HepG2 (cell line): Measurements from ENCODE around the gene MPG. TPM values are rescaled to one million over a fixed set of nuclear protein-coding genes. Genes with fewer than 3 reads are reported as not detected.

Experiments used
- AGO2 ChIP-seq: fragments of 200-400 bp; formaldehyde crosslinking; optimal IDR thresholded peaks from 2 replicates; pipeline ENCODE3; 2017; ENCODE audit warnings: mild to moderate bottlenecking, low read depth, low read length, moderate library complexity
- ATF1 ChIP-seq: IDR thresholded peaks from 2 replicates; pipeline ENCODE4 v1.6.1; 2016; ENCODE audit warnings: mild to moderate bottlenecking, control low read depth
- CEBPG ChIP-seq: IDR thresholded peaks from 2 replicates; pipeline ENCODE4 v1.6.1; 2016
- GATAD1 ChIP-seq: IDR thresholded peaks from 2 replicates; pipeline ENCODE4 v1.6.1; 2016; ENCODE audit warnings: missing genetic modification reagents, missing compliant biosample characterization
- HDAC6 ChIP-seq: fragments of 200-600 bp; sonication (generic); IDR thresholded peaks from 2 replicates; pipeline ENCODE4 v1.7.0; 2017; ENCODE audit warnings: mild to moderate bottlenecking, antibody characterized with exemption, low read length, low read depth
- HNRNPL ChIP-seq: fragments of 200-400 bp; formaldehyde crosslinking; IDR thresholded peaks from 2 replicates; pipeline ENCODE4 v1.6.1; 2017; ENCODE audit warnings: mild to moderate bottlenecking, low read depth, low read length
- JUN ChIP-seq: sonication (generic); formaldehyde crosslinking; IDR thresholded peaks from 2 replicates; pipeline ENCODE4 v1.4.0; 2020; ENCODE audit warnings: mild to moderate bottlenecking, missing genetic modification reagents
- NBN ChIP-seq: fragments of 450-650 bp; conservative IDR thresholded peaks from 2 replicates; pipeline ENCODE4 v1.6.1; 2017
- NONO ChIP-seq, 2 experiments: fragments of 450-650 bp in 1 of 2; sonication (generic) in 1 of 2; formaldehyde crosslinking in 1 of 2; IDR thresholded peaks in 1 of 2; conservative IDR thresholded peaks in 1 of 2; 2 replicates each; pipeline versions ENCODE4 v1.6.1 to v1.8.0; 2017 to 2022; ENCODE audit warnings: mild to moderate bottlenecking in 1 of 2, missing genetic modification reagents in 1 of 2, moderate library complexity in 1 of 2
- POLR2G ChIP-seq: fragments of 200-400 bp; formaldehyde crosslinking; IDR thresholded peaks from 2 replicates; pipeline ENCODE4 v1.6.1; 2018; ENCODE audit warnings: mild to moderate bottlenecking, low read depth, low read length, moderate library complexity
- RBFOX2 ChIP-seq: fragments of 200-400 bp; formaldehyde crosslinking; IDR thresholded peaks from 2 replicates; pipeline ENCODE4 v1.6.1; 2017; ENCODE audit warnings: low read depth, mild to moderate bottlenecking, low read length
- RFXAP ChIP-seq: sonication (generic); formaldehyde crosslinking; IDR thresholded peaks from 2 replicates; pipeline ENCODE4 v1.4.0; 2020; ENCODE audit warnings: missing genetic modification reagents, borderline replicate concordance
- SP140L ChIP-seq: sonication (generic); formaldehyde crosslinking; IDR thresholded peaks from 2 replicates; pipeline ENCODE4 v1.4.0; 2020; ENCODE audit warnings: missing genetic modification reagents, borderline replicate concordance
- TCF7 ChIP-seq: sonication (generic); IDR thresholded peaks from 2 replicates; pipeline ENCODE4 v1.6.1; 2016; ENCODE audit warnings: antibody characterized with exemption, low read depth
- ZNF136 ChIP-seq: sonication (generic); formaldehyde crosslinking; IDR thresholded peaks from 2 replicates; pipeline ENCODE4 v1.8.1; 2022; ENCODE audit warnings: low read depth, mild to moderate bottlenecking, moderate library complexity, missing genetic modification reagents
- ZNF251 ChIP-seq: sonication (generic); formaldehyde crosslinking; IDR thresholded peaks from 2 replicates; pipeline ENCODE4 v1.9.0; 2021; ENCODE audit warnings: mild to moderate bottlenecking, missing genetic modification reagents
- ZNF350 ChIP-seq: sonication (generic); formaldehyde crosslinking; IDR thresholded peaks from 2 replicates; pipeline ENCODE4 v1.4.0; 2020; ENCODE audit warnings: mild to moderate bottlenecking, low read depth, missing genetic modification reagents, borderline replicate concordance
- ZNF772 ChIP-seq: sonication (generic); formaldehyde crosslinking; IDR thresholded peaks from 2 replicates; pipeline ENCODE4 v1.5.0; 2020; ENCODE audit warnings: mild to moderate bottlenecking, missing genetic modification reagents
- polyA plus RNA-seq, 8 experiments: library from polyadenylated mRNA; depleted of rRNA in 3 of 8; stranded (reverse) in 7 of 8; unstranded in 1 of 8; fragments of >200 nt; fragmentation: Illumina TruSeq in 4 of 8; extraction: Trizol in 4 of 8; gene quantifications; 2 replicates each; pipeline versions ENCODE4 v1.2.1 to v1.2.3, GENCODE V29; 2011 to 2016; ENCODE audit warnings: low read depth in 4 of 8, missing spikeins in 1 of 8, mixed read lengths in 1 of 8; ENCODE audit not compliant: insufficient read depth in 1 of 8
- total RNA-seq, 5 experiments: library from RNA; depleted of rRNA; stranded (reverse); fragments of >200 nt; fragmentation: Illumina TruSeq; extraction: Trizol; gene quantifications; 2 replicates each; pipeline ENCODE4 v1.2.3, GENCODE V29; 2016; ENCODE audit warnings: low read depth in 1 of 5
- TF ChIP-seq, protein P1 (sequence below): IDR thresholded peaks from 2 replicates; pipeline ENCODE4 v1.6.1; 2012; ENCODE audit warnings: low read length, improper control_type of control experiment
- TF ChIP-seq, protein P2 (sequence below): sonication (generic); formaldehyde crosslinking; IDR thresholded peaks from 2 replicates; pipeline ENCODE4 v1.4.0; 2020; ENCODE audit warnings: missing genetic modification reagents, mild to moderate bottlenecking, borderline replicate concordance
- TF ChIP-seq, protein P3 (sequence below): sonication (generic); formaldehyde crosslinking; IDR thresholded peaks from 2 replicates; pipeline ENCODE4 v1.5.0; 2020; ENCODE audit warnings: mild to moderate bottlenecking, missing genetic modification reagents, moderate library complexity

Gene MPG
- total and polyA plus RNA-seq, 2 of the 13 experiments (the other 11 are each of a cell fraction or from before 2014, with no cell fraction given): 59.1 to 62.5 TPM

DNA sequence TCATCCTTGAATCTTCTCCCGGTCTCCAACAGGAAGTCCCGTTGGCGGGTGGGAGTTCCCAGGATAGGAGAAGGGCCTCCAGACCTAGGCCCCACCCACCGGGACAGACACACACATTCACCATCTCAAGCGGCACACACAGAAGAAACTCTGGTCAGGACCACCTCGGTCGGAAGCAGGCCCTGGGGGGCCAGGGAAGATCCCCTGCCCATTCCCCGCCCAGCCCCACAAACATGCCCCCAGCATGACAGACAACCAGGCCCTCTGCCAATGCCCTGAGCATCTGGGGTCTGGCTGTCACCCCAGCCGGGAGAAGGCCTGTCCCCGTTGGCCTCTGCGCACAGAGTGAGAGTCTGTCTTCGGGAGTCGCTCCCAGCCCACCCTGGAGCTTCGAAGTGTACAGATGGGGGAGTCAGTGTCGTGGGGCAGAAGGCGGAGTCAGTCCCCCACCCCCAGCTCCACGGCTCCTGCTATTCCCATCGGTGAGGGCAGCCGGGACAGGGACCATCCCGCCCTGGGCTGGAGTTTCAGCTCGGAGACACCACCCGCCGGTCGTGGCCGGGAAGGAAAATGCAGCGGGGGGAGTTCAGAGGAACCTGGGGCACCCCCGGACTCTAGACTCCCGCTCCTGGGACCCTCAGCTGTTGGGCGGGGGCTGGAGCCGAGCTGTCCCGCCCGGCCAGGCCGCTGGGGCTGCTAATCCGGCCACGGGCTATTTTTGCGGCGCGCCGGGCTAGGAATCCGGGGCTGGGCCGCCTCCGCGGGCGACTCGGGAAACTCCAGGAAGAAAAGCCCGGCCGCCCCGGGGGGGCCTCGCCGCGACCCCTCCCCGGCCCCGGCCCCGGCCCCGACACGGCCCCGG, 6.3 kb upstream of the MPG start (continued):
- TF ChIP-seq HDAC6 (no peak), HNRNPL (no peak), NONO (IDR thresholded peaks at IDR 0.05) (no peak), NONO (CRISPR knock-in tag; conservative IDR thresholded peaks at IDR 0.05) (no peak), GATAD1 (CRISPR knock-in tag) (no peak), ATF1 (CRISPR knock-in tag) (no peak), ZNF350 (peak; percentile 50; the same call in 1 of the 2 replicates), ZNF136 (CRISPR knock-in tag) (no peak), POLR2G (0 out of 2 replicates have a peak, but pooled peaks have one; percentile 27), CEBPG (CRISPR knock-in tag) (no peak), TCF7 (no peak), NBN (no peak), RBFOX2 (peak; percentile 43; the same call in 1 of the 2 replicates), RFXAP (no peak), AGO2 (peak; percentile 73), JUN (CRISPR knock-in tag) (no peak), ZNF251 (CRISPR knock-in tag) (no peak), SP140L (no peak), ZNF772 (CRISPR knock-in tag) (no peak)
- TF ChIP-seq, protein P1, sequence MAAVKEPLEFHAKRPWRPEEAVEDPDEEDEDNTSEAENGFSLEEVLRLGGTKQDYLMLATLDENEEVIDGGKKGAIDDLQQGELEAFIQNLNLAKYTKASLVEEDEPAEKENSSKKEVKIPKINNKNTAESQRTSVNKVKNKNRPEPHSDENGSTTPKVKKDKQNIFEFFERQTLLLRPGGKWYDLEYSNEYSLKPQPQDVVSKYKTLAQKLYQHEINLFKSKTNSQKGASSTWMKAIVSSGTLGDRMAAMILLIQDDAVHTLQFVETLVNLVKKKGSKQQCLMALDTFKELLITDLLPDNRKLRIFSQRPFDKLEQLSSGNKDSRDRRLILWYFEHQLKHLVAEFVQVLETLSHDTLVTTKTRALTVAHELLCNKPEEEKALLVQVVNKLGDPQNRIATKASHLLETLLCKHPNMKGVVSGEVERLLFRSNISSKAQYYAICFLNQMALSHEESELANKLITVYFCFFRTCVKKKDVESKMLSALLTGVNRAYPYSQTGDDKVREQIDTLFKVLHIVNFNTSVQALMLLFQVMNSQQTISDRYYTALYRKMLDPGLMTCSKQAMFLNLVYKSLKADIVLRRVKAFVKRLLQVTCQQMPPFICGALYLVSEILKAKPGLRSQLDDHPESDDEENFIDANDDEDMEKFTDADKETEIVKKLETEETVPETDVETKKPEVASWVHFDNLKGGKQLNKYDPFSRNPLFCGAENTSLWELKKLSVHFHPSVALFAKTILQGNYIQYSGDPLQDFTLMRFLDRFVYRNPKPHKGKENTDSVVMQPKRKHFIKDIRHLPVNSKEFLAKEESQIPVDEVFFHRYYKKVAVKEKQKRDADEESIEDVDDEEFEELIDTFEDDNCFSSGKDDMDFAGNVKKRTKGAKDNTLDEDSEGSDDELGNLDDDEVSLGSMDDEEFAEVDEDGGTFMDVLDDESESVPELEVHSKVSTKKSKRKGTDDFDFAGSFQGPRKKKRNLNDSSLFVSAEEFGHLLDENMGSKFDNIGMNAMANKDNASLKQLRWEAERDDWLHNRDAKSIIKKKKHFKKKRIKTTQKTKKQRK: no peak
- TF ChIP-seq, protein P2, sequence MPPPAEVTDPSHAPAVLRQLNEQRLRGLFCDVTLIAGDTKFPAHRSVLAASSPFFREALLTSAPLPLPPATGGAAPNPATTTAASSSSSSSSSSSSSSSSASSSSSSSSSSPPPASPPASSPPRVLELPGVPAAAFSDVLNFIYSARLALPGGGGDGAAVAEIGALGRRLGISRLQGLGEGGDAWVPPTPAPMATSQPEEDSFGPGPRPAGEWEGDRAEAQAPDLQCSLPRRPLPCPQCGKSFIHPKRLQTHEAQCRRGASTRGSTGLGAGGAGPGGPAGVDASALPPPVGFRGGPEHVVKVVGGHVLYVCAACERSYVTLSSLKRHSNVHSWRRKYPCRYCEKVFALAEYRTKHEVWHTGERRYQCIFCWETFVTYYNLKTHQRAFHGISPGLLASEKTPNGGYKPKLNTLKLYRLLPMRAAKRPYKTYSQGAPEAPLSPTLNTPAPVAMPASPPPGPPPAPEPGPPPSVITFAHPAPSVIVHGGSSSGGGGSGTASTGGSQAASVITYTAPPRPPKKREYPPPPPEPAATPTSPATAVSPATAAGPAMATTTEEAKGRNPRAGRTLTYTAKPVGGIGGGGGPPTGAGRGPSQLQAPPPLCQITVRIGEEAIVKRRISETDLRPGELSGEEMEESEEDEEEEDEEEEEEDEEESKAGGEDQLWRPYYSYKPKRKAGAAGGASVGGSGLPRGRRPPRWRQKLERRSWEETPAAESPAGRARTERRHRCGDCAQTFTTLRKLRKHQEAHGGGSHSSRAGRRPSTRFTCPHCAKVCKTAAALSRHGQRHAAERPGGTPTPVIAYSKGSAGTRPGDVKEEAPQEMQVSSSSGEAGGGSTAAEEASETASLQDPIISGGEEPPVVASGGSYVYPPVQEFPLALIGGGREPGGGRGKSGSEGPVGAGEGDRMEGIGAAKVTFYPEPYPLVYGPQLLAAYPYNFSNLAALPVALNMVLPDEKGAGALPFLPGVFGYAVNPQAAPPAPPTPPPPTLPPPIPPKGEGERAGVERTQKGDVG (CRISPR knock-in tag): peak; percentile 58; the same call in 1 of the 2 replicates
- TF ChIP-seq, protein P3, sequence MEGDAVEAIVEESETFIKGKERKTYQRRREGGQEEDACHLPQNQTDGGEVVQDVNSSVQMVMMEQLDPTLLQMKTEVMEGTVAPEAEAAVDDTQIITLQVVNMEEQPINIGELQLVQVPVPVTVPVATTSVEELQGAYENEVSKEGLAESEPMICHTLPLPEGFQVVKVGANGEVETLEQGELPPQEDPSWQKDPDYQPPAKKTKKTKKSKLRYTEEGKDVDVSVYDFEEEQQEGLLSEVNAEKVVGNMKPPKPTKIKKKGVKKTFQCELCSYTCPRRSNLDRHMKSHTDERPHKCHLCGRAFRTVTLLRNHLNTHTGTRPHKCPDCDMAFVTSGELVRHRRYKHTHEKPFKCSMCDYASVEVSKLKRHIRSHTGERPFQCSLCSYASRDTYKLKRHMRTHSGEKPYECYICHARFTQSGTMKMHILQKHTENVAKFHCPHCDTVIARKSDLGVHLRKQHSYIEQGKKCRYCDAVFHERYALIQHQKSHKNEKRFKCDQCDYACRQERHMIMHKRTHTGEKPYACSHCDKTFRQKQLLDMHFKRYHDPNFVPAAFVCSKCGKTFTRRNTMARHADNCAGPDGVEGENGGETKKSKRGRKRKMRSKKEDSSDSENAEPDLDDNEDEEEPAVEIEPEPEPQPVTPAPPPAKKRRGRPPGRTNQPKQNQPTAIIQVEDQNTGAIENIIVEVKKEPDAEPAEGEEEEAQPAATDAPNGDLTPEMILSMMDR (CRISPR knock-in tag): 0 out of 2 replicates have a peak, but pooled peaks have one; percentile 3
